ENCODE data around the gene SMG1.
"Not testable (repeated sequence)": the region's sequence is repeated elsewhere in the genome, so short reads cannot be mapped to it uniquely, and the experiment has no call there.

GRCh38 chr16:18757960-18758660 is 168.1 kb downstream of the SMG1 start:
- TF ChIP-seq POLR2A (IDR thresholded peaks at IDR 0.05; ENCODE audit: low read length); GATA1 (IDR thresholded peaks at IDR 0.05; ENCODE audit: low read depth, low read length): not testable (repeated sequence)

All from erythroblast (primary cell).